SK-N-SH (cell line): ENCODE measurements around the gene TXNDC12. TPM values are rescaled to one million over a fixed set of nuclear protein-coding genes. Genes with fewer than 3 reads are reported as not detected.
A peak's percentile ranks its signal among the peaks of the same experiment; 100 is the strongest.

Experiments used
- CTCF ChIA-PET: fragments of 300-600, 350-600 bp; formaldehyde crosslinking; extraction: SDS; loops from one replicate; lab custom pipeline; 2021; lab: Yijun Ruan, JAX
- POLR2A ChIA-PET: fragments of 350-600 bp; sonication (Branson Sonifier 250); formaldehyde crosslinking; extraction: SDS; loops from one replicate; lab custom pipeline; 2020; ENCODE audit warnings: antibody characterized with exemption, inconsistent platforms; lab: Yijun Ruan, JAX
- DNase-seq: peaks from one replicate; pipeline ENCODE4 v3.0.0; 2012
- H2AFZ ChIP-seq: fragments of 200-600 bp; sonication (generic); 2 replicates; pipeline ENCODE4 v1.8.1; 2016; ENCODE audit warnings: antibody characterized with exemption, mild to moderate bottlenecking, low read depth
- H3F3A ChIP-seq: fragments of 200-600 bp; sonication (generic); replicated peaks from 2 replicates; pipeline ENCODE3; 2016; ENCODE audit warnings: antibody characterized with exemption, mild to moderate bottlenecking; ENCODE audit not compliant: insufficient read depth
- H3K27ac ChIP-seq, 2 experiments: fragments of 200-500 bp in 1 of 2; fragments of 200-600 bp in 1 of 2; sonication (Bioruptor generic) in 1 of 2; sonication (generic), shearing (Covaris generic) in 1 of 2; 2 replicates each; pipeline versions ENCODE4 v1.5.1 to v1.6.1; 2014 to 2016; ENCODE audit warnings: low read depth in 2 of 2, inconsistent platforms in 1 of 2, low read length in 1 of 2, mild to moderate bottlenecking in 1 of 2, mixed read lengths in 1 of 2
- H3K27me3 ChIP-seq: fragments of 200-600 bp; sonication (generic), shearing (Covaris generic); 2 replicates; pipeline ENCODE4 v1.6.1; 2016; ENCODE audit warnings: mixed run types; ENCODE audit not compliant: insufficient read depth
- H3K36me3 ChIP-seq, 2 experiments: fragments of 200-500 bp in 1 of 2; fragments of 200-600 bp in 1 of 2; sonication (Bioruptor generic) in 1 of 2; sonication (generic) in 1 of 2; replicated peaks in 1 of 2; 2 replicates each; pipeline versions ENCODE3 to v1.5.1; 2014 to 2016; ENCODE audit warnings: low read length in 1 of 2, mild to moderate bottlenecking in 1 of 2; ENCODE audit not compliant: insufficient read depth in 2 of 2, control insufficient read depth in 1 of 2
- H3K4me1 ChIP-seq, 2 experiments: fragments of 200-500 bp in 1 of 2; fragments of 200-600 bp in 1 of 2; sonication (Bioruptor generic) in 1 of 2; sonication (generic), shearing (Covaris generic) in 1 of 2; 2 replicates each; pipeline versions ENCODE4 v1.5.1 to v1.6.1; 2014 to 2016; ENCODE audit warnings: low read depth in 1 of 2, low read length in 1 of 2, mixed run types in 1 of 2; ENCODE audit not compliant: insufficient read depth in 2 of 2, control insufficient read depth in 1 of 2
- H3K4me2 ChIP-seq: fragments of 200-600 bp; sonication (generic), shearing (Covaris generic); 2 replicates; pipeline ENCODE4 v1.6.1; 2017; ENCODE audit warnings: mixed run types
- H3K4me3 ChIP-seq, 2 experiments: fragments of 200-500 bp in 1 of 2; fragments of 200-600 bp in 1 of 2; sonication (Bioruptor generic) in 1 of 2; sonication (generic), shearing (Covaris generic) in 1 of 2; 2 replicates each; pipeline versions ENCODE4 v1.5.1 to v1.8.1; 2014 to 2016; ENCODE audit warnings: low read depth in 2 of 2, inconsistent platforms in 1 of 2, low read length in 1 of 2, mild to moderate bottlenecking in 1 of 2, mixed read lengths in 1 of 2, moderate library complexity in 1 of 2
- H3K79me2 ChIP-seq: fragments of 200-600 bp; sonication (generic); 2 replicates; pipeline ENCODE4 v1.8.1; 2017; ENCODE audit warnings: mild to moderate bottlenecking; ENCODE audit not compliant: insufficient read depth
- H3K9ac ChIP-seq: fragments of 200-600 bp; sonication (generic); 2 replicates; pipeline ENCODE4 v1.6.1; 2017; ENCODE audit warnings: mixed run types
- H3K9me2 ChIP-seq: fragments of 200-600 bp; sonication (generic); 2 replicates; pipeline ENCODE4 v1.6.1; 2017; ENCODE audit warnings: mixed run types
- H3K9me3 ChIP-seq: fragments of 200-600 bp; sonication (generic); 2 replicates; pipeline ENCODE4 v1.6.1; 2017; ENCODE audit warnings: mixed run types, mild to moderate bottlenecking, moderate library complexity
- H4K20me1 ChIP-seq: fragments of 200-600 bp; sonication (generic); 2 replicates; pipeline ENCODE4 v1.6.1; 2017; ENCODE audit warnings: mild to moderate bottlenecking, mixed run types; ENCODE audit not compliant: insufficient read depth
- CHD2 ChIP-seq: fragments of 150-350 bp; IDR thresholded peaks from 2 replicates; pipeline ENCODE4 v1.6.1; 2018; ENCODE audit warnings: low read length; ENCODE audit not compliant: partially characterized antibody
- ELF1 ChIP-seq: IDR thresholded peaks from 2 replicates; pipeline ENCODE4 v1.4.0; 2012
- EP300 ChIP-seq, 2 experiments: IDR thresholded peaks; 2 replicates each; pipeline versions ENCODE4 v1.4.0 to v1.6.1; 2012; ENCODE audit warnings: borderline replicate concordance in 1 of 2, low read depth in 1 of 2, low read length in 1 of 2
- FOSL2 ChIP-seq: IDR thresholded peaks from 2 replicates; pipeline ENCODE4 v1.4.0; 2012; ENCODE audit warnings: low read depth, mild to moderate bottlenecking, moderate library complexity, borderline replicate concordance
- FOXJ3 ChIP-seq: sonication (generic); formaldehyde crosslinking; IDR thresholded peaks from 2 replicates; pipeline ENCODE4 v1.5.1; 2020; ENCODE audit warnings: mild to moderate bottlenecking, missing genetic modification reagents
- FOXM1 ChIP-seq: IDR thresholded peaks from 2 replicates; pipeline ENCODE4 v1.4.0; 2012; ENCODE audit warnings: low read depth, mild to moderate bottlenecking
- GABPA ChIP-seq: IDR thresholded peaks from 2 replicates; pipeline ENCODE4 v1.4.0; 2012; ENCODE audit warnings: low read depth, mild to moderate bottlenecking
- MEF2A ChIP-seq: IDR thresholded peaks from 2 replicates; pipeline ENCODE4 v1.4.0; 2012; ENCODE audit warnings: low read depth, borderline replicate concordance
- MXI1 ChIP-seq: IDR thresholded peaks from 2 replicates; pipeline ENCODE4 v1.6.1; 2012; ENCODE audit warnings: mild to moderate bottlenecking, low read depth, low read length, improper control_type of control experiment
- NRF1 ChIP-seq: IDR thresholded peaks from 2 replicates; pipeline ENCODE4 v1.6.1; 2012; ENCODE audit warnings: low read depth, mild to moderate bottlenecking, low read length
- POLR2AphosphoS5 ChIP-seq: IDR thresholded peaks from 2 replicates; pipeline ENCODE4 v1.6.1; 2012; ENCODE audit warnings: low read depth, low read length
- RFX5 ChIP-seq: IDR thresholded peaks from 2 replicates; pipeline ENCODE4 v1.6.1; 2012; ENCODE audit warnings: mild to moderate bottlenecking, improper control_type of control experiment, low read length
- SIN3A ChIP-seq: IDR thresholded peaks from 2 replicates; pipeline ENCODE4 v1.6.1; 2012; ENCODE audit warnings: low read depth, mild to moderate bottlenecking, low read length, moderate library complexity, borderline replicate concordance
- SMC3 ChIP-seq: IDR thresholded peaks from 2 replicates; pipeline ENCODE4 v1.6.1; 2012; ENCODE audit warnings: low read depth, low read length, improper control_type of control experiment
- TAF1 ChIP-seq: IDR thresholded peaks from 2 replicates; pipeline ENCODE4 v1.6.1; 2012; ENCODE audit warnings: low read depth, mild to moderate bottlenecking, low read length, moderate library complexity, borderline replicate concordance
- YY1 ChIP-seq: IDR thresholded peaks from 2 replicates; pipeline ENCODE4 v1.4.0; 2012; ENCODE audit warnings: low read depth, mild to moderate bottlenecking
- WGBS: methylation state at CpG from one replicate; pipeline ENCODE4 v1.1.6; 2017; ENCODE audit warnings: low lambda C conversion rate; 5-methylcytosine and 5-hydroxymethylcytosine counted together
- polyA plus RNA-seq, 3 experiments: library from polyadenylated mRNA; depleted of rRNA; stranded (reverse); fragments of >200 nt; gene quantifications; 2 replicates each; pipeline ENCODE4 v1.2.3, GENCODE V29; 2012
- TF ChIP-seq, protein P1 (sequence below): fragments of 150-350 bp; IDR thresholded peaks from 2 replicates; pipeline ENCODE4 v1.6.1; 2016; ENCODE audit warnings: mild to moderate bottlenecking, low read depth, low read length
- TF ChIP-seq, protein P2 (sequence below): IDR thresholded peaks from 2 replicates; pipeline ENCODE4 v1.4.0; 2012; ENCODE audit warnings: low read depth
- TF ChIP-seq, protein P3 (sequence below): IDR thresholded peaks from 2 replicates; pipeline ENCODE4 v1.4.0; 2012; ENCODE audit warnings: low read depth, borderline replicate concordance
- TF ChIP-seq, protein P4 (sequence below): IDR thresholded peaks from 2 replicates; pipeline ENCODE4; 2012

TXNDC12 gene
- polyA plus RNA-seq, 1 of the 3 experiments (the other 2 are of a cell fraction), result 37.2 TPM

DNA sequence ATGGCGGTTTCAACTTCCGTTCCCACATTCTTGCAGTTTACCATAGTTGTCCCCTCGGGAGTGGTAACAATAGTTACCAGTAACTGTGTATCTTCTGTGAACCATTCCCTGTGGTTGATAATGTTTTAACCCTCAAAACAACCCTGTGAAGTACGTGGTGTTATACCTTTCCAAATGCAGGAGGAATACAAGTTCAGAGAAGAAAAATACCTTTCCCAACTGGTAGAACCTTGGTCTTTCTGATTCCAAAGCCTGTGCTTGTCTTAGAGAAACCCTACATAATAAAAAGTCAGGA, 1.9 kb upstream of the TXNDC12 start (continued):
- TF ChIP-seq RFX5 (no peak), FOXM1 (no peak), MEF2A (no peak), CHD2 (no peak), FOXJ3 (CRISPR knock-in tag) (no peak), TAF1 (no peak)
- TF ChIP-seq, protein P1, sequence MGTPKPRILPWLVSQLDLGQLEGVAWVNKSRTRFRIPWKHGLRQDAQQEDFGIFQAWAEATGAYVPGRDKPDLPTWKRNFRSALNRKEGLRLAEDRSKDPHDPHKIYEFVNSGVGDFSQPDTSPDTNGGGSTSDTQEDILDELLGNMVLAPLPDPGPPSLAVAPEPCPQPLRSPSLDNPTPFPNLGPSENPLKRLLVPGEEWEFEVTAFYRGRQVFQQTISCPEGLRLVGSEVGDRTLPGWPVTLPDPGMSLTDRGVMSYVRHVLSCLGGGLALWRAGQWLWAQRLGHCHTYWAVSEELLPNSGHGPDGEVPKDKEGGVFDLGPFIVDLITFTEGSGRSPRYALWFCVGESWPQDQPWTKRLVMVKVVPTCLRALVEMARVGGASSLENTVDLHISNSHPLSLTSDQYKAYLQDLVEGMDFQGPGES, result no peak
- TF ChIP-seq, protein P2, sequence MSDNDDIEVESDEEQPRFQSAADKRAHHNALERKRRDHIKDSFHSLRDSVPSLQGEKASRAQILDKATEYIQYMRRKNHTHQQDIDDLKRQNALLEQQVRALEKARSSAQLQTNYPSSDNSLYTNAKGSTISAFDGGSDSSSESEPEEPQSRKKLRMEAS, result no peak

DNA sequence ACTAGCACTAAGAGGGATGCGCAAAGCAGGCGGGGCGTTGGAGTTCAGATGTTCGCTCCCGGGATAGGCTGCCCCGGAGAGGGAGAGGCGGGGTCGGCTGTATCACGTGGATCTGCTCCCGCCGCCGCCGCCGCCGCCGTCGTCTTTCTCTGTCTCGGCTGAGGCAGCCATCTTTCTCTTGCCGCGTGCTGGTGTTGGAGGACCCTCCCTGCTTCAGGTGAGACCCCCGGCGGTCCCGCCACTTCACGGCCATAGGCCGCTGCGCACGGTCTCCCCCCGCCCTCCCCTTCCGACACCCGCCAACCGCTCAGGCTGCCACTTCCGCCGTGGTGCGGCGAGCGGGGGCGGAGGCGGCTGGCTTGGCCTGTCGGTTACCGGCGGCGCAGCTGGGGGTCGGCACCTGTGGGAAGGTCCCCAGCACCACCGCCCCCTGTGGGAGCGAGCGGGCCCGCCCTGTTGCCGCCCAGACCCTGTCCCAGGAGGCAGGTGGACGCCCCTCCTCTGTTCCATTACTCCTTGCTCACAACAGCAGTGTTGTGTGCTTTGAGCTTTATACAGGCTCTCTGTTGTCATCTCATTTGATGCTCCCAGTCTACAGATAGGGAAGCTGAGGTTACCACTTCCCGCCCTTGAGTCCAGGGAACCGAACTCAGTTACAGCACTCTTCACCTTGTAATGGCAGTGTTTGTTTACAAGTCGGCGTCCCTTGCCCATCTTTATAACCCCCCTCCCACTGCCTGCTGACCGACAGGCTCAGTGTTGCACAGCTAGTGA, 1.4 kb upstream of the TXNDC12 start, which contains the start of gene BTF3L4:
TSS of gene BTF3L4 (plus strand) at position 133 of the 774 bp plus-strand sequence. CDS start 3,553 bp downstream, outside the sequence.
- Histone ChIP-seq H3K4me1 (peaks cover 13 to 21% of the 10 kb centered on the region in 2 experiments), H3K4me2 (peak within 1 kb of the TSS; percentile 92), H3K9me2 (no peaks in the 10 kb centered on the region), H3K79me2 (peaks cover 85% of the 10 kb centered on the region), H2AFZ (peak within 1 kb of the TSS; percentile 83), H3K9ac (peak within 1 kb of the TSS; percentile 87), H3K27ac (peak within 1 kb of the TSS; percentile 87 to 98), H3K36me3 (peaks cover 25 to 40% of the 10 kb centered on the region in 2 experiments), H3K4me3 (peak within 1 kb of the TSS; percentile 91 to 98), H4K20me1 (peaks cover 9% of the 10 kb centered on the region; the same call in 1 of the 2 replicates), H3F3A (peaks cover 6% of the 10 kb centered on the region), H3K27me3 (no peaks in the 10 kb centered on the region), H3K9me3 (no peaks in the 10 kb centered on the region)
- ChIA-PET CTCF (interaction anchor here (1.1 to 2.4 kb wide), 2 partner anchors 15 to 23 kb away, joined by 3 to 9 read pairs; partner anchors contain the start of gene KTI12), POLR2A (interaction anchor here (0.9 to 1.4 kb wide), 6 partner anchors 13 to 349 kb away, joined by 3 to 15 read pairs (median 4); partner anchors contain the start of genes KTI12 and PRPF38A)
- TF ChIP-seq FOXM1 (no peak), NRF1 (peak; percentile 66), ELF1 (no peak), EP300 (IDR thresholded peaks at IDR 0.05; ENCODE audit: borderline replicate concordance in 1 of 2, low read depth in 1 of 2, low read length in 1 of 2) (no peak), SIN3A (0 out of 2 replicates have a peak, but pooled peaks have one; percentile 47), YY1 (peak; percentile 88), FOSL2 (no peak), GABPA (peak; percentile 63), SMC3 (no peak), POLR2AphosphoS5 (peak; percentile 78), MXI1 (peak; percentile 78)
- TF ChIP-seq, protein P2, result peak; percentile 85
- TF ChIP-seq, protein P1, result no peak
- TF ChIP-seq, protein P3, sequence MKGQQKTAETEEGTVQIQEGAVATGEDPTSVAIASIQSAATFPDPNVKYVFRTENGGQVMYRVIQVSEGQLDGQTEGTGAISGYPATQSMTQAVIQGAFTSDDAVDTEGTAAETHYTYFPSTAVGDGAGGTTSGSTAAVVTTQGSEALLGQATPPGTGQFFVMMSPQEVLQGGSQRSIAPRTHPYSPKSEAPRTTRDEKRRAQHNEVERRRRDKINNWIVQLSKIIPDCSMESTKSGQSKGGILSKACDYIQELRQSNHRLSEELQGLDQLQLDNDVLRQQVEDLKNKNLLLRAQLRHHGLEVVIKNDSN, result peak; percentile 87
- TF ChIP-seq, protein P4, sequence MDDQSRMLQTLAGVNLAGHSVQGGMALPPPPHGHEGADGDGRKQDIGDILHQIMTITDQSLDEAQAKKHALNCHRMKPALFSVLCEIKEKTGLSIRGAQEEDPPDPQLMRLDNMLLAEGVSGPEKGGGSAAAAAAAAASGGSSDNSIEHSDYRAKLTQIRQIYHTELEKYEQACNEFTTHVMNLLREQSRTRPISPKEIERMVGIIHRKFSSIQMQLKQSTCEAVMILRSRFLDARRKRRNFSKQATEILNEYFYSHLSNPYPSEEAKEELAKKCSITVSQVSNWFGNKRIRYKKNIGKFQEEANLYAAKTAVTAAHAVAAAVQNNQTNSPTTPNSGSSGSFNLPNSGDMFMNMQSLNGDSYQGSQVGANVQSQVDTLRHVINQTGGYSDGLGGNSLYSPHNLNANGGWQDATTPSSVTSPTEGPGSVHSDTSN, result no peak
- DNase-seq, result peak; percentile 93
- WGBS, result 3% methylated on average over 10 of the region's 54 CpGs
